ENCODE data around the gene PDCD1.
"Not testable (repeated sequence)": the region's sequence is repeated elsewhere in the genome, so short reads cannot be mapped to it uniquely, and the experiment has no call there.

DNA sequence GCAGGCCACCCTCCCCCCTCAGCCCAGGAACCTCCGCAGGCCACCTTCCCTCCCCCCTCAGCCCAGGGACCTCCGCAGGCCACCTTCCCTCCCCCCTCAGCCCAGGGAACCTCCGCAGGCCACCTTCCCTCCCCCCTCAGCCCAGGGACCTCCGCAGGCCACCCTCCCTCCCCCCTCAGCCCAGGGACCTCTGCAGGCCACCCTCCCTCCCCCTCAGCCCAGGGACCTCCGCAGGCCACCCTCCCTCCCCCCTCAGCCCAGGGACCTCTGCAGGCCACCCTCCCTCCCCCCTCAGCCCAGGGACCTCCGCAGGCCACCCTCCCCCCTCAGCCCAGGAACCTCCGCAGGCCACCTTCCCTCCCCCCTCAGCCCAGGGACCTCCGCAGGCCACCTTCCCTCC lies 52.5 kb downstream of the PDCD1 start:
- TF ChIP-seq, protein P1, sequence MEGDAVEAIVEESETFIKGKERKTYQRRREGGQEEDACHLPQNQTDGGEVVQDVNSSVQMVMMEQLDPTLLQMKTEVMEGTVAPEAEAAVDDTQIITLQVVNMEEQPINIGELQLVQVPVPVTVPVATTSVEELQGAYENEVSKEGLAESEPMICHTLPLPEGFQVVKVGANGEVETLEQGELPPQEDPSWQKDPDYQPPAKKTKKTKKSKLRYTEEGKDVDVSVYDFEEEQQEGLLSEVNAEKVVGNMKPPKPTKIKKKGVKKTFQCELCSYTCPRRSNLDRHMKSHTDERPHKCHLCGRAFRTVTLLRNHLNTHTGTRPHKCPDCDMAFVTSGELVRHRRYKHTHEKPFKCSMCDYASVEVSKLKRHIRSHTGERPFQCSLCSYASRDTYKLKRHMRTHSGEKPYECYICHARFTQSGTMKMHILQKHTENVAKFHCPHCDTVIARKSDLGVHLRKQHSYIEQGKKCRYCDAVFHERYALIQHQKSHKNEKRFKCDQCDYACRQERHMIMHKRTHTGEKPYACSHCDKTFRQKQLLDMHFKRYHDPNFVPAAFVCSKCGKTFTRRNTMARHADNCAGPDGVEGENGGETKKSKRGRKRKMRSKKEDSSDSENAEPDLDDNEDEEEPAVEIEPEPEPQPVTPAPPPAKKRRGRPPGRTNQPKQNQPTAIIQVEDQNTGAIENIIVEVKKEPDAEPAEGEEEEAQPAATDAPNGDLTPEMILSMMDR (IDR thresholded peaks at IDR 0.05): not testable (repeated sequence)
- TF ChIP-seq POLR2A (IDR thresholded peaks at IDR 0.05): not testable (repeated sequence)

Data from ovary (tissue), 3 donors.